GM19193 (cell line): ENCODE measurements around the gene CEACAM8.

Source experiments
- POLR2A ChIP-seq: IDR thresholded peaks from 4 replicates; pipeline ENCODE4 v1.6.1; 2011; ENCODE audit not compliant: insufficient read depth, insufficient read length; ENCODE audit errors: extremely low read depth

CEACAM8 gene

GRCh38 chr19:42594617-42595489 lies at the start of gene CEACAM8:
Gene CEACAM8 (minus strand): TSS chr19:42594924. CDS start chr19:42594828, 96 bp downstream.
- no peak for TF ChIP-seq POLR2A

DNA sequence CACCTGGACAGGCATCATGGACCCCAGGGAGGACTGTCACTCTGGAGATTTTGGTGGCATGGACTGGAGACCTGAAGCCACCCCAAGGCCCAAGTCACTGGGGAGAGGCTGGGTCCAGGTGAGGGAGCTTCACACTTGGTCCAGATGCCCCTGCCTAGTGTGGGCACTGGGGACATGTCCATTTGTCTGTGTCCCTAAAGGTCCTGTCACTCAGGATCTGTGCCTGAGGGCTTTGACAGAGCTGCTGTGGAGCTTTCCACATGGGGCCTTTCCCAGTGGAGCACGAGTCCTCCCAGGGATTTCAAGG lies 40.5 kb upstream of the CEACAM8 start:
- no peak for TF ChIP-seq POLR2A

DNA sequence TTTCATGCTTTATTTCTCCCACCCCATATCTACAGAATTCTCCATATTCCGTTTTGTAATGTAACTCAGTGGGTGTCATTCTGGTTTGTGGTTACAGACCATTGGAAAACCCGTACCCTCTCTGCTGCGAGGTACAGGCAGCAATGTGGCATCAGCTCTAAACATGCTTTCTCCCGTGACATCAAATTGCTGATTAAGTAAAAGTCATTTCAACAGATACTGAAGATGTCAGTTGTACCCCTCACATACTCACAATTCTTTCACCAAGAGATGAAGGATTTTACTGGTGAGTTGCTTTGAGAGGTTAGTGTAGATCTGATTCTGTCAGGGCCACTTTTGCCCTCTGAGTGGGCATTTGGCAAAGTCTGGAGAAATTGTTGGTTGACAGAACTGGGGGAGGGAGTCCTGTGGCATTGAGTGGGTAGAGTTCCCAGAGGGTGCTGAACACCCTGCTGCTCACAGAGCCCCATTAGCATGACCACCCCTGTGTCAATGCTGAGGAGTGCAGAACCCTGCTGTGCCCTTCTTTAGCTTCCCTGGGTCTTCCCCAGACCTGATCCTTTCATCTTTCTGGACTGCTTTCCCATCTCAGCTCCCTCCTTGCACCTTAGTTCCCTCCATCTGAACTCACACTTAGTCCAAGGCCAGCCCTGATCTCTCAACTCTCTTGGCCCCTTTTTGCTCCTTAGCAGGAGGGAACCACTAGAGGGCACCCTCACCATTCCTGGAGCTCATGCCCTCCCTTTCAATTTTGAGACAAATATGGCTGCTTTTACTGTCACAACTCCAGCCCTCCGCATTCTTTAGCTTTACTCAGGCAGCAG lies 39.9 kb upstream of the CEACAM8 start:
- TF ChIP-seq POLR2A: no peak

DNA sequence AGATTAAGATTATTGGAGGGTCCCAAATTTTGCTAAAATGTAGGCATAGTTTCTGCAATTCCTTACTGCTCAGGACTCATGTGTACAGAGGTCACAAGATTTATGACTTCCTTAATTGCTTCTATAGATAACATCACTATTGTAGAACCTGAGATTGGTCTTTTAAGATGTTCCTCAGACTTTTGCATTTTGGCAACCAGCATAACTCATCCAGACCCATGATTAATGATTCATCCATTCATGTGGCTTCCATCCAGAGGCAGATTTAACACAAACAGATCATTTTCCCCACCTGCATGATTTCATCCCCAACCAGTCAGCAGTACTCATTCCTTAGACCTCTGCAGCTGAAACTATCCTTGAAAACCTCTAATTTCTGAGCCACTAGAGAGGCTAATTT lies 34.5 kb upstream of the CEACAM8 start:
- no peak for TF ChIP-seq POLR2A

DNA sequence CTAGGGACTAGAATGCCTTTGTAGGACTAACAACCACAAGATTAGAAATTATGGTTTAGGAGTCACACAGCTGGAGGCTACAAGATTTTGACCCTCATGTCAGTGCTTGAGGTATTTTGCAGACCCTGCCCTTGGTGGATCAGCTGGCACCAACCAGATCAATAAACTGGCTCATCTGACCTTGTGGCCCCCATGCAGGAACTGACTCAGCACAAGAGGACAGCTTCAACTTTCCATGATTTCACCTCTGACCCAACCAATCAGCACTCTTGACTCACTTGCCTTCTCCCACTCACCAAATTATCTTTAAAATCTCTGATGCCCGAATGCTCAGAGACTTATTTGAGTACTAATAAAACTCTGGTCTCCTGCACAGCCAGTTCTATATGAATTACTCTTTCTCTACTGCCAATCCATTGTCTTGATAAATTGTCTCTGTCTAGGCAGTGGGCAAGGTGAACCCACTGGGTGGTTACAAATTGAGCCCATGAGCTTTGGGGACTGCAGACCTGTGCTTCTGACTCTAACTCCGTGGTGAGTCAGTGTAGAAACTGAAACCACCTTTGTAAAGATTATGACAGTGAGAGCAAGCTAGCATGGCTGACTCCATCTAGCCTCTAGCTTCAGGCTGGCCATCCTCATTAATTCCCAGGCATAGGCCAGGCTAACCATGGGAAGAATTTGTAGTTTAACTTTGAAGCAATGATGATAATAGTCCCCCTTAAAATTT lies 33.9 kb upstream of the CEACAM8 start:
- TF ChIP-seq POLR2A: no peak

GRCh38 chr19:42627916-42628315 lies 33.2 kb upstream of the CEACAM8 start:
- TF ChIP-seq POLR2A: no peak

DNA sequence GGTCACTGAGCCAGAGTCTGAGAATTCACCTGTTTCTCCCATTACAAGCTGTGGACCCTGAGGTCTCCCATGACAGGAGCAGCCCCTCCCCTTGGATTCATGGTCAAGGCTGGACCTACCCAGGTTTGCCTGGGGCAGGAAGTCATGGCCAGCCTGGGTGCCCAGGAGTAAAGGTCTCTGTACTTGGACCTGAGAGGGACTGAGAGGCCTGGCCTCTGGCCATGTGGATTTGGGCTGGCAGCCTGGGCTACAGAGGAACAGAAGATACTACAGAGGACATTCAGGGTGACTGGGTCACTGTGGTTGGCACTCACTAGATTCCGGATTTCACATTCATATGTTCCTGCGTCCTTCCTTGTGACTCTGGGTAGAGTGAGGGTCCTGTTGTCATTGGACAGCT lies 31.5 kb upstream of the CEACAM8 start:
- TF ChIP-seq POLR2A: no peak

DNA sequence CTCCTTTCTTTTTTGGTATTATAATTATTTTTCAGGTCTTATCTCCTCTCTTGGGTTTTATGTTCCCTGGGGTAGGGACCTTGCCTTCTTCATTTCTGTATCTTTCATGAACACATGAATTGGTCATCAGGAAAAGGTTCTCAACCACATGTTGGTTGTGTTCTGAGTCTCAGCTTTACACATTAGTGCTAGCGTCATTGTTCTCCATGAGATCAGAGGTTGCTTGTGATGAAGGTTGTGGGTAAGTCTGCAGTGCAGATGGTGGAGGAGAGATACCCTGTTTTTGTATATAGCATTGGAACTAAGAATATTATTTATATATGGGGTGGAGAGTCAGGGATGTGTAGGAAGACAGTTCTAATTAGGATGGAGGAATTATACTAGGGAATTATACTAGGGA lies 24.5 kb upstream of the CEACAM8 start:
- no peak for TF ChIP-seq POLR2A

GRCh38 chr19:42613666-42614065 lies 18.9 kb upstream of the CEACAM8 start:
- no peak for TF ChIP-seq POLR2A

DNA sequence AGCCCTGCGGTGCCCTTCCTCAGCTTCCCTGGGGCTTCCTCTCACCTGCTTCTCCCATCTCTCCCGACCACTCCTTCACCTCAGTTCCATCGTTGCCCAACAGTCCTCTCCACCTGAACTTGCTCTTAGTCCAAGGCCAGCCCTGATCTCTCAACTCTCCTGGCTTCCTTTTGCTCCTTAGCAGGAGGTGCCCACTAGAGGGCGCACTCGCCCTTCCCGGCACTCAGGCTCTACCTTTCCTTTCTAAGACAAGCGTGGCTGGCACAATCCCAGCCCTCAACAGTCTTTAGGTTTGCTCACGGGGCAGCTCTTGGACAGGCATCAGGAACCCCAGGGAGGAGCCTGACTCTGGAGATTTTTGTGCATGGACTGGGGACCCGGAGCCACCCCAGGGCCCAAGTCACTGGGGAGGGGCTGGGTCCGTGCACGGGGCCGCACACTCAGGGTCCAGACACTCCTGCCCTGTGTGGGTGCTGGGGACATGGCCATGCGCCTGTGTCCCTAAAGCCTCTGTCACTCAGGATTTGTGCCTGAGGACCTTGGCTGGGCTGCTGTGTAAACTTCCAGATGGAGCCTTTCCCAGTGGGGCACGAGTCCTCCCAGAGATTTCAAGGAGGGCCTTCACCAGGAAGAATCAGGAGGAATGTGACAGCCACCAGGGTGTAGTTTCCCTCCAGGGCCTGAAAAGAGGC lies 12.1 kb upstream of the CEACAM8 start:
- no peak for TF ChIP-seq POLR2A

GRCh38 chr19:42601811-42602443 lies 7.2 kb upstream of the CEACAM8 start:
- no peak for TF ChIP-seq POLR2A

DNA sequence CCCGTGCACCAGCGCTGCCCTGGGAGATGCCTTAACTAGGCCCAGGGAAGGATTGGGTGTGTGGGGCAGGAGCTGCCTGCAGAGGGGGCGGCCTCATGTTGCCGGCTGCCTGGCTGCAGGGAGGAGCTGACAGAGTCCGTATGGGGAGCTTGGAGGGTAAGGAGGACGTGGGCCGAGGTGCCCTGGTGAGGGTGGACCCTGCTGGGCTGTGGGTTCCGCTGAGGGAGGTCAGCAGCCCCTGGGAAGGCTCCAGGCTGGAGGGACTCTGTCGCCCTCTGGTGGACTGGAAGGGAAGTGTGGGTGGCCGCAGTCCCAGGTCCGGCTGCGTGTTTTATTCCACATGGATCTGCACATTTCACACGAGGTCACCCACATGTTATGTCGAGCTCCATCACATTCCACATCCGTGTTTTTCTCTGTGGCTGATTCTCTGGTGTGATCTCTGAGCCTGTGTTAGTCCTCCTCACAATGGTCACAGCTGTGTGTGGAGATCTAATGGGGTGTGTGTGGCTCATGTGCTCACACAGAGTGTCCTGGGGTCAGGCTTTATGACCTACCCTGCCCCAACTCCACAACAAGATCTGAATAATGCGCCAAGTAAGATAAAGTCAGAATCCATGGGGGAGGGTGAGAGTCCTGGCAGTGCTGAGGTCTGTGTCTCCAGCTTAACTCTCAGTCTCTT lies 1.8 kb upstream of the CEACAM8 start:
- no peak for TF ChIP-seq POLR2A

DNA sequence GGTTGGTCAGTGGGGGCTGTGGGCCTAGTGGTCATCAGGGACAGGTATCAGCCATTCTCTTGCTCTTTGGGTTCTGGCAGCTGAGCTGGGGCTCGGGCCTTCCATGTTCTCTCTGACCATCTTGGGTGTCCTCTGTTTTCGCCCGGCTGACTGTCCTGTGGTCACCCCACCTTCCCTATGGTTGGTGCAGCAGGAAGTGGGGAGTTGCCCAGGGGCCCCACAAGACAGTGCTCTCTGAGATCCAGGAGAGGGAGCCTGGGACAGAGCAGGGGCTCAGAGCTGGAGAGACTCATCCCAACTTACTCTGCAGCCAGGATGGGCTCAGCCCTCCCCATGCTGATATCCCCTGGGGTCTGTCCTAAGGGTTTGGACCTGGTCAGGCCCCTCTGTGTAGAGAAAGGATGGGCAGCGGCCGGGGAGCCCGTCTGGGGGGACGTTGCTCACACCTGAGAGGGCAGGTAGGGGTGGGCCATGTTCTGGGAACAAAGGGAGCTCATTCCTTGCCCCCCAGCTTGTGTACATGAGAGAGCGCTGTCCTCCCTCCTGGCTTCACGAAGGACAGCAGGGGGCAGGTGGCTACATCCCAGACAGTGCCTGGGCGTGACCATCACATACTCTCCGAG lies 937 bp upstream of the CEACAM8 start:
- no peak for TF ChIP-seq POLR2A
